GM18517 (cell line): ENCODE measurements around the gene SMC5.
"Not testable (repeated sequence)": the region's sequence is repeated elsewhere in the genome, so short reads cannot be mapped to it uniquely, and the experiment has no call there.

Experiments used
- ATAC-seq: cut with Tn5 transposase; IDR thresholded peaks from one replicate; pipeline ENCODE4 v1.9.1; 2021; ENCODE audit warnings: mild to moderate bottlenecking, moderate library complexity; ENCODE audit not compliant: unreplicated experiment

SMC5 gene

GRCh38 chr9:70262948-70263347, 4.2 kb downstream of the SMC5 start:
- no peak for ATAC-seq

- no peak for ATAC-seq
These were observed 4.6 kb downstream of the SMC5 start for GRCh38 chr9:70263421-70263820.

GRCh38 chr9:70278305-70278704, 19.5 kb downstream of the SMC5 start:
- no peak for ATAC-seq

GRCh38 chr9:70283848-70284247, 25.1 kb downstream of the SMC5 start:
- no peak for ATAC-seq

GRCh38 chr9:70285246-70285645, 26.5 kb downstream of the SMC5 start:
- ATAC-seq, result no peak

- no peak for ATAC-seq
These were observed 27.3 kb downstream of the SMC5 start for GRCh38 chr9:70285981-70286598.

GRCh38 chr9:70290626-70291025, 31.8 kb downstream of the SMC5 start:
- ATAC-seq, result no peak

GRCh38 chr9:70291446-70291845, 32.7 kb downstream of the SMC5 start:
- ATAC-seq, result no peak

GRCh38 chr9:70292253-70292652, 33.5 kb downstream of the SMC5 start:
- ATAC-seq, result no peak

- ATAC-seq, result no peak
These were observed 34.4 kb downstream of the SMC5 start for GRCh38 chr9:70293214-70293613.

- ATAC-seq, result no peak
These were observed 38.4 kb downstream of the SMC5 start for GRCh38 chr9:70297141-70297540.

- no peak for ATAC-seq
These were observed 39.5 kb downstream of the SMC5 start for GRCh38 chr9:70298245-70298771.

GRCh38 chr9:70303268-70303667, 44.5 kb downstream of the SMC5 start:
- no peak for ATAC-seq

- ATAC-seq, result no peak
These were observed 46.0 kb downstream of the SMC5 start for GRCh38 chr9:70304810-70305209.

GRCh38 chr9:70315389-70315788, 56.6 kb downstream of the SMC5 start:
- no peak for ATAC-seq

GRCh38 chr9:70318002-70318401, 59.2 kb downstream of the SMC5 start:
- ATAC-seq, result no peak

GRCh38 chr9:70322096-70322495, 63.3 kb downstream of the SMC5 start:
- ATAC-seq, result no peak

- no peak for ATAC-seq
These were observed 66.2 kb downstream of the SMC5 start for GRCh38 chr9:70324963-70325362.

- ATAC-seq, result not testable (repeated sequence)
These were observed 69.8 kb downstream of the SMC5 start for GRCh38 chr9:70328625-70329024.

- no peak for ATAC-seq
These were observed 81.8 kb downstream of the SMC5 start for GRCh38 chr9:70340572-70340971.

- no peak for ATAC-seq
These were observed 88.3 kb downstream of the SMC5 start for GRCh38 chr9:70347046-70347445.

GRCh38 chr9:70352356-70352755, 93.6 kb downstream of the SMC5 start:
- ATAC-seq, result no peak

GRCh38 chr9:70352802-70353201, 94.0 kb downstream of the SMC5 start:
- no peak for ATAC-seq
